GM23338 (cell line): ENCODE measurements around the gene RPTOR. TPM values are rescaled to one million over a fixed set of nuclear protein-coding genes. Genes with fewer than 3 reads are reported as not detected.

ENCODE experiments used
- ATAC-seq: fragments of 200-7000 bp; cut with Tn5 transposase; 3 replicates; pipeline ENCODE4 v1.9.1; 2020
- DNase-seq: peaks from one replicate; pipeline ENCODE4 v3.0.0-alpha.2; 2015; ENCODE audit warnings: low spot score
- H2AFZ ChIP-seq: fragments of 200-600 bp; sonication (generic); 2 replicates; pipeline ENCODE4 v1.8.0; 2016; ENCODE audit warnings: antibody characterized with exemption, mild to moderate bottlenecking, moderate library complexity
- H3F3A ChIP-seq: fragments of 200-600 bp; sonication (generic); replicated peaks from 2 replicates; pipeline ENCODE4 v1.8.0; 2017; ENCODE audit warnings: antibody characterized with exemption, mixed run types, low read depth
- H3K27ac ChIP-seq: fragments of 200-600 bp; sonication (generic); 2 replicates; pipeline ENCODE4 v1.6.1; 2016; ENCODE audit warnings: low read depth
- H3K27me3 ChIP-seq: fragments of 200-600 bp; sonication (generic); 2 replicates; pipeline ENCODE4 v1.8.0; 2016; ENCODE audit warnings: mild to moderate bottlenecking, mixed run types, moderate library complexity; ENCODE audit not compliant: insufficient read depth
- H3K36me3 ChIP-seq: fragments of 200-600 bp; sonication (generic); 2 replicates; pipeline ENCODE4 v1.8.0; 2016; ENCODE audit warnings: mild to moderate bottlenecking; ENCODE audit not compliant: insufficient read depth
- H3K4me1 ChIP-seq: fragments of 200-600 bp; sonication (generic); 2 replicates; pipeline ENCODE4 v1.8.0; 2016; ENCODE audit warnings: mild to moderate bottlenecking, moderate library complexity; ENCODE audit not compliant: insufficient read depth
- H3K4me2 ChIP-seq: fragments of 200-600 bp; sonication (generic); 2 replicates; pipeline ENCODE4 v1.7.1; 2017; ENCODE audit warnings: mixed run types
- H3K4me3 ChIP-seq: fragments of 200-600 bp; sonication (generic); 2 replicates; pipeline ENCODE4 v1.6.1; 2016; ENCODE audit warnings: mixed run types
- H3K79me2 ChIP-seq: fragments of 200-600 bp; sonication (generic); replicated peaks from 2 replicates; pipeline ENCODE4 v1.8.0; 2017; ENCODE audit warnings: mild to moderate bottlenecking; ENCODE audit not compliant: insufficient read depth
- H3K9me2 ChIP-seq: fragments of 200-600 bp; sonication (generic); 2 replicates; pipeline ENCODE4 v1.8.0; 2017; ENCODE audit not compliant: insufficient read depth
- H4K20me1 ChIP-seq: fragments of 200-600 bp; sonication (generic); replicated peaks from 2 replicates; pipeline ENCODE4 v1.8.0; 2017; ENCODE audit warnings: mild to moderate bottlenecking; ENCODE audit not compliant: insufficient read depth
- H3K27ac Mint-ChIP-seq: 2 replicates; pipeline ENCODE4 v1.8.0; 2020; ENCODE audit warnings: inconsistent platforms, mild to moderate bottlenecking, moderate library complexity, mixed read lengths
- H3K27me3 Mint-ChIP-seq: 3 replicates; pipeline ENCODE4 v1.8.0; 2022; ENCODE audit warnings: low read depth, mild to moderate bottlenecking, moderate library complexity, mixed read lengths, inconsistent platforms; ENCODE audit not compliant: insufficient read depth, poor library complexity
- H3K36me3 Mint-ChIP-seq: 3 replicates; pipeline ENCODE4 v1.8.0; 2021; ENCODE audit warnings: low read depth, mild to moderate bottlenecking, inconsistent platforms, moderate library complexity, mixed read lengths
- H3K4me1 Mint-ChIP-seq: 3 replicates; pipeline ENCODE4 v1.8.0; 2020; ENCODE audit warnings: mild to moderate bottlenecking, inconsistent platforms, mixed read lengths
- H3K4me3 Mint-ChIP-seq: 3 replicates; pipeline ENCODE4 v1.8.0; 2021; ENCODE audit warnings: moderate library complexity, mild to moderate bottlenecking, inconsistent platforms, mixed read lengths
- H3K9me3 Mint-ChIP-seq: 3 replicates; pipeline ENCODE4 v1.8.0; 2020; ENCODE audit warnings: moderate library complexity, mild to moderate bottlenecking, inconsistent platforms, mixed read lengths
- CREB1 ChIP-seq: fragments of 250-450 bp; sonication (Bioruptor Pico); IDR thresholded peaks from 2 replicates; pipeline ENCODE4 v1.5.0; 2020; ENCODE audit warnings: low read depth, mild to moderate bottlenecking, moderate library complexity
- EZH2 ChIP-seq: fragments of 200-600 bp; sonication (generic); IDR thresholded peaks from one replicate; pipeline ENCODE4 v1.8.0; 2017; ENCODE audit warnings: antibody characterized with exemption, mild to moderate bottlenecking, low read depth; ENCODE audit not compliant: unreplicated experiment
- EZH2phosphoT487 ChIP-seq: fragments of 200-600 bp; sonication (generic); IDR thresholded peaks from one replicate; pipeline ENCODE4 v1.8.1; 2018; ENCODE audit warnings: antibody characterized with exemption; ENCODE audit not compliant: unreplicated experiment
- JUNB ChIP-seq: IDR thresholded peaks from one replicate; pipeline ENCODE4 v1.6.1; 2016; ENCODE audit warnings: antibody characterized with exemption; ENCODE audit not compliant: unreplicated experiment
- NANOG ChIP-seq: IDR thresholded peaks from 2 replicates; pipeline ENCODE4 v1.6.1; 2016; ENCODE audit warnings: antibody characterized with exemption, borderline replicate concordance
- REST ChIP-seq: IDR thresholded peaks from one replicate; pipeline ENCODE4 v1.6.1; 2018; ENCODE audit warnings: antibody characterized with exemption; ENCODE audit not compliant: unreplicated experiment
- STAT1 ChIP-seq: IDR thresholded peaks from one replicate; pipeline ENCODE4 v1.6.1; 2016; ENCODE audit warnings: antibody characterized with exemption; ENCODE audit not compliant: unreplicated experiment
- ZNF114 ChIP-seq: fragments of 250-450 bp; sonication (Bioruptor Pico); IDR thresholded peaks from 2 replicates; pipeline ENCODE4 v1.5.0; 2020; ENCODE audit warnings: mild to moderate bottlenecking, moderate library complexity
- ZNF462 ChIP-seq: fragments of 250-450 bp; sonication (Bioruptor Pico); IDR thresholded peaks from 2 replicates; pipeline ENCODE4 v1.5.0; 2020; ENCODE audit warnings: mild to moderate bottlenecking, moderate library complexity
- polyA plus RNA-seq: library from polyadenylated mRNA; unstranded; fragments of >200 nt; fragmentation: Nextera tagmentation; extraction: Ambion mirVana; gene quantifications from 2 replicates; pipeline ENCODE4 v1.2.1, GENCODE V29; 2016
- total RNA-seq: library from RNA; depleted of rRNA; stranded (reverse); fragments of >200 nt; shearing (Covaris generic); gene quantifications from 2 replicates; pipeline ENCODE4 v1.2.3, GENCODE V29; 2014
- TF ChIP-seq, protein P1 (sequence below): IDR thresholded peaks from 2 replicates; pipeline ENCODE4 v1.6.1; 2016; ENCODE audit warnings: antibody characterized with exemption

The RPTOR gene
- total and polyA plus RNA-seq, 2 experiments from 2014 or later, result 9.5 to 38.0 TPM

DNA sequence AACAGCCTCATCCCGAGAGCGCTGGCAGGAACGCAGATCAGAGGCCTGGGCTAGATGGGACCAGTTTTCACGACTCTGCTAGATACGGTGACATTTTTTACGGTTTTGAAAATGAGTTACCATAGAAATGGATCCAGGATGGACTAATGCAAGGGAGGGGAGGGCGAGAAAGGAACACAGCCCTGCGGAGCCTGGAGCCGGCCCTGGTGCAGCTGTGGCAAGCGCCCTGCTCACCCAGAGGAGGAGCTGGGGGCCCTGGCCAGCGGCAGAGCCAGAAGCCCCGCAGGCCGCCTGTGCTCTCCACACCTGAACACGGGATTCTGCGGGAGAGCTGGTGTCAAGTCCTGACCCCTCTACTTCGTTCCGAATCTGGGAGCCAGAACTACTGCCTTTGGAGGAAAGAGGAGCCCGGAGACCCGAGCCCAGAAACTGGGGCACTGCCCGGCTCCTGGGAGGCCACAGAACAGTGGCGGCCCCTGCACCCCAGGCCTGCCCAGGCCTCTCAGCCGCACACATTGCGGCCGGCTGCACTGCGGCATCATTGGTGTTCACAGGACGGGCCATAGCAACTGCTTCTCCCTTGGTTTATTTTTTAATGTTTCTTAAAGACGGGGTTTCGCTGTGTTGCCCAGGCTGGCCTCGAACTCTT, 358.4 kb downstream of the RPTOR start (continued):
- no peak for TF ChIP-seq ZNF462 (CRISPR knock-in tag)
- no peak for TF ChIP-seq STAT1
- TF ChIP-seq JUNB, result no peak
- TF ChIP-seq ZNF114 (CRISPR knock-in tag), result no peak
- TF ChIP-seq EZH2phosphoT487, result no peak
- no peak for TF ChIP-seq NANOG

DNA sequence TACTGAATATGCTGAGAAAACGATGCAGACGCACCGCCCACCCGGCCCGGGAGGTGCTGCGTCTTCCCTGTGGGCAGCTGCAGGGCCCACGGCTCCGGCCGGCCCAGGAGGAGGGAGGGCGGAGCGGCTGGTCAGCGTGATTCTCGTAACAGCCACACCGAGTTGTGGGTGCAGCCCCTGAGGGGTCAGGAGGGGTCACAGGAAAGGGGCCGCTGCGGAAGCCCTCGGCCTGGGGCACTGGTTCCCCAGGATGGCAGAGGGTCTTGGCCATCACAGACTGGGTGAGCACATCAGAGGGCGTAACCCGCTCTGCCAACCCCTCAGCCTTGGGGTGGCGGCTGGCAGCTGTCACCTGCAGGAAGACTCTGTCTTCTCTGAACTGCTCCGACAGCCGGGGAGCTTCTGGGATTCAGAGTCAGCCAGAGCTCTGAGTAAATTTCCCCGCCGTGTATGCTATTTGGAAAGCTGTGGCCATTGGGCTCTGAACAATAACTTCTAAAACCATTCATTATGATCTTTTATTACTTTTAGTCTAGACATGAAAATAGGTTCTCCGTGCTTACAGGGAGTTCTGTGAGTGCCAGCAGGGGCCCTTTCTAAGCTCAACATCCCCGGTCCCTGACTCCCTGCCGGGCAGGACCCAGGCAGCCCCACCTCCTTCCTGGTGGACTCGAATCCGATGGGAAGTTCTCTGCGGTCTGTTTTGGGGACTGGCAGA, 359.6 kb downstream of the RPTOR start:
- Histone ChIP-seq H3K4me3 (no peak overlapping the region), H3K9me2 (no peaks in the 10 kb centered on the region), H3K4me1 (no peaks in the 10 kb centered on the region), H2AFZ (no peak overlapping the region), H3K4me2 (no peak overlapping the region), H3K27me3 (no peaks in the 10 kb centered on the region), H3K27ac (no peak overlapping the region), H3K36me3 (no peaks in the 10 kb centered on the region), H3K79me2 (no peaks in the 10 kb centered on the region), H3F3A (no peaks in the 10 kb centered on the region), H4K20me1 (peaks cover 6% of the 10 kb centered on the region)
- H3K27ac Mint-ChIP-seq, result no peak overlapping the region
- no peak for DNase-seq
- no peaks in the 10 kb centered on the region; the same call in 1 of the 3 replicates for H3K36me3 Mint-ChIP-seq
- ATAC-seq, result no peak
- no peak overlapping the region for H3K4me3 Mint-ChIP-seq
- H3K27me3 Mint-ChIP-seq, result peaks cover 14% of the 10 kb centered on the region
- H3K9me3 Mint-ChIP-seq, result no peaks in the 10 kb centered on the region
- peaks cover 2% of the 10 kb centered on the region for H3K4me1 Mint-ChIP-seq
- TF ChIP-seq JUNB (no peak), STAT1 (no peak), ZNF114 (CRISPR knock-in tag) (no peak), NANOG (no peak), CREB1 (CRISPR knock-in tag) (no peak), REST (no peak), EZH2 (no peak)
- TF ChIP-seq, protein P1, sequence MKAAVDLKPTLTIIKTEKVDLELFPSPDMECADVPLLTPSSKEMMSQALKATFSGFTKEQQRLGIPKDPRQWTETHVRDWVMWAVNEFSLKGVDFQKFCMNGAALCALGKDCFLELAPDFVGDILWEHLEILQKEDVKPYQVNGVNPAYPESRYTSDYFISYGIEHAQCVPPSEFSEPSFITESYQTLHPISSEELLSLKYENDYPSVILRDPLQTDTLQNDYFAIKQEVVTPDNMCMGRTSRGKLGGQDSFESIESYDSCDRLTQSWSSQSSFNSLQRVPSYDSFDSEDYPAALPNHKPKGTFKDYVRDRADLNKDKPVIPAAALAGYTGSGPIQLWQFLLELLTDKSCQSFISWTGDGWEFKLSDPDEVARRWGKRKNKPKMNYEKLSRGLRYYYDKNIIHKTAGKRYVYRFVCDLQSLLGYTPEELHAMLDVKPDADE, result no peak
